ENCODE results near the gene SEMA3E.

The SEMA3E gene

DNA sequence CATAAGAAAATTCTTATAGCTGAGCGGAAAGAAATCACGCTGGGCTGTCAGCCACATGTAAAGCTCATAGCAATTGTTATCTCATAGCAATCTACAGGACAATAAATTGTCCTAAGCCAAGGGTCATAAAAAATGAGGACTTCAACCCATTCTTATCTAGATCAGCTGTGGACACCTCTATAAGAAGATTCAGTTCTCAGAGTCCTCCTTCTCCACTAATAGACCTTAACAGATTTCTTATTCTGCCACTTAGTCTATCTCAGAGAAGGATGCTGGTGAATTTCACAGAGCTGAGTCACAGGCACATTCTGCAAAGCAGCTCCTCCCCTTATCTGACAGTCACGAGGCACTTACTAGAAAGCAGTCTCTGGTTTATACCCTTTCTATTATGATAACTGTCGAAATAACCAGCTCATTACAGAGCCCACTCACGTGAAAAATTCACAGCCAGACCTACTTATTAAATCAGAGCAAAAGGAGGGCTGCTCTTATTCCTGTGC lies 300.9 kb downstream of the SEMA3E start:
- DNase-seq (ENCODE audit: low read depth) = peak; percentile 87
- TF ChIP-seq, protein P1, sequence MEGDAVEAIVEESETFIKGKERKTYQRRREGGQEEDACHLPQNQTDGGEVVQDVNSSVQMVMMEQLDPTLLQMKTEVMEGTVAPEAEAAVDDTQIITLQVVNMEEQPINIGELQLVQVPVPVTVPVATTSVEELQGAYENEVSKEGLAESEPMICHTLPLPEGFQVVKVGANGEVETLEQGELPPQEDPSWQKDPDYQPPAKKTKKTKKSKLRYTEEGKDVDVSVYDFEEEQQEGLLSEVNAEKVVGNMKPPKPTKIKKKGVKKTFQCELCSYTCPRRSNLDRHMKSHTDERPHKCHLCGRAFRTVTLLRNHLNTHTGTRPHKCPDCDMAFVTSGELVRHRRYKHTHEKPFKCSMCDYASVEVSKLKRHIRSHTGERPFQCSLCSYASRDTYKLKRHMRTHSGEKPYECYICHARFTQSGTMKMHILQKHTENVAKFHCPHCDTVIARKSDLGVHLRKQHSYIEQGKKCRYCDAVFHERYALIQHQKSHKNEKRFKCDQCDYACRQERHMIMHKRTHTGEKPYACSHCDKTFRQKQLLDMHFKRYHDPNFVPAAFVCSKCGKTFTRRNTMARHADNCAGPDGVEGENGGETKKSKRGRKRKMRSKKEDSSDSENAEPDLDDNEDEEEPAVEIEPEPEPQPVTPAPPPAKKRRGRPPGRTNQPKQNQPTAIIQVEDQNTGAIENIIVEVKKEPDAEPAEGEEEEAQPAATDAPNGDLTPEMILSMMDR (conservative IDR thresholded peaks at IDR 0.05; ENCODE audit: low read depth, low read length) = no peak
- no peak overlapping the region for H3K4me3 ChIP-seq (ENCODE audit: low read depth, low read length)

DNA sequence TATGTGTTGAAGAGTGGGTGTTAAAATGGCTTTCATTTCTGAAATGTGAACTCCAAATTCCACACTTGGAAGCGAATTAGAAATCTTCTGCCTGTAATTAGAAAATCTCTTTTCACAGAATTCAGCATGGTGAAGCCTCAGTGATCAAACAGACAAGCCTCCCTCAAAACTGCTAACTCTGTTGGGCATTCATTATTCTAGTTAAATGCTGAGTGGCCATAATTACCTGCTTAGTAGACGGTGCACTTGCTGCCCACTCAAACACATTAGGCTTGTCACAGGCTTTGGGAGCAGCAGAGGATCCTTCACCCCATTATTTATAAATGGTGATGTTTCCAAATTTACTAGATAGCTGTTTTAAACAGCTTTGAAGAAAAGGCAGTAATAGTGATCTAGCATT lies 309.0 kb downstream of the SEMA3E start:
- H3K4me3 ChIP-seq (ENCODE audit: low read depth, low read length) = no peak overlapping the region
- no peak for DNase-seq (ENCODE audit: low read depth)
- TF ChIP-seq, protein P1 (conservative IDR thresholded peaks at IDR 0.05; ENCODE audit: low read depth, low read length) = no peak

DNA sequence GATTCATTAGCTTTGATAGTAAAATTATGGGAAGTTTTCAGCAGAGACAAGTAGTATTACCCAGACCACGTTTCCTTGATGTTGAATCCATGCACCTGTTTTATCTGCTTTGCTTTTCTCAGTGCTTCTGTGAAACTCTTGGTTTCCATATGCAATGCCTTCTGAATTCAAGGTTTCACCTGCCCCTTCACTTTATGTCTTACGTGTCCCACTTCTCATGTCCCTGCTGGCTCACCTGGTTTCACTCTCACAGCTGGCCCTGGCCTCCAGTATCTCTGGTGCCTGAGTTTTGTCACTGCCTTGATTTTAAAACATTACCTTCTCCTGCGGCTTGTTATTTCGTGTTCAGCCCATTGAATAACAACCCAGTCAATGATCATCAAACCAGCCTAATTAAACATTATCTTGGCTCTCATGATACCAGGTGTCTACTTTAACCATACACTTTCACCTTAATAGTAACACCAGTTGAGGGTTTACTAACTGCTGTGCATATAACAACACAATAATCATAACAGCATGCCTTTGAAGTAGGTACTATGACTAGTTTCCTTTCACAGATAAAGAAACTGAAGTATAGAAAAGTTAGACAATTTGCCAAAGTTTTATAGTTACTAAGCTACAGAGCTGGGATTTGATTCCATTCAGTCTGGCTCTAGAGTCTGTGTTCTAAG lies 310.5 kb downstream of the SEMA3E start:
- no peak overlapping the region for H3K4me3 ChIP-seq (ENCODE audit: low read depth, low read length)
- TF ChIP-seq, protein P1 (conservative IDR thresholded peaks at IDR 0.05; ENCODE audit: low read depth, low read length) = no peak
- no peak for DNase-seq (ENCODE audit: low read depth)

DNA sequence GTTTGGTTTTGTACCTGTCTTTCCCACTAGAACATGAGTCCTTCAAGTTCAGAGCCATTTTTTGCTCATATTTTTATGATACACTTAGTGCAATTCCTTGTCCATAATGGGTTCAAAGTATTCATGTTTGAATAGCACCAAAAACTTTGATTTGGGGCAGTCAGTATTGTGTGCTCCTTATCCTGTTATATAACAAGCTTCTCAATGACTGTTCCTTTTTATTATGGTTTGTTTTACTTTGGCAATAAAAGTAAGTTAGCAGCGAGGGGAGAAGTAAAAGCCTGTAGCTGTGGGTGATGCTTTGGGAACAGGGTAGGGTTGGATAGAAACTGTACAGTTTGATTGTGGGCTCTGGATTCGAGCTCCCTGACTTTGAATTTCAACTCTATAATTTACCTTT lies 311.9 kb downstream of the SEMA3E start:
- H3K4me3 ChIP-seq (ENCODE audit: low read depth, low read length) = no peak overlapping the region
- TF ChIP-seq, protein P1 (conservative IDR thresholded peaks at IDR 0.05; ENCODE audit: low read depth, low read length) = no peak

DNA sequence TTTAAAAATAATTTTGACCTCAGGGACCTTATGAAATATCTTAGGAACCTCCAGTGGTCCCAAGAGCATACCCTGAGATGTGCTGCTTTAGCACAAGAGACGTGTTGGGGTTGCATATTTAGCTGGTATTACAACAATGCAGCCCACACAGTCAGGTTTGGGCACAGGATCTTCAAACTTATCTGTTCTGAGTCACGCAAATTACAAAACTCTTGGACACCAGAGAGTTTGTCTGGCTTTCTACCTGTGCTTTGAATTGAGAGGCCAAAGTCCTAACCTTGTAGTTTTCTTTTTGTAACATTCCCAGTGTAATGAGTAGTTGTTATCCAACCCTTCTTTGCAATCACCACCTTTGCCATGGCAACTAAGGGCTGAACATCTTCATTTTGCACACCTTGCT lies 322.7 kb downstream of the SEMA3E start:
- TF ChIP-seq, protein P1 (conservative IDR thresholded peaks at IDR 0.05; ENCODE audit: low read depth, low read length) = no peak
- no peak overlapping the region for H3K4me3 ChIP-seq (ENCODE audit: low read depth, low read length)
- peak; percentile 2 for DNase-seq (ENCODE audit: low read depth)

More for the DNA sequence above, 311.9 kb downstream of the SEMA3E start:
- no peak for DNase-seq (ENCODE audit: low read depth)

DNA sequence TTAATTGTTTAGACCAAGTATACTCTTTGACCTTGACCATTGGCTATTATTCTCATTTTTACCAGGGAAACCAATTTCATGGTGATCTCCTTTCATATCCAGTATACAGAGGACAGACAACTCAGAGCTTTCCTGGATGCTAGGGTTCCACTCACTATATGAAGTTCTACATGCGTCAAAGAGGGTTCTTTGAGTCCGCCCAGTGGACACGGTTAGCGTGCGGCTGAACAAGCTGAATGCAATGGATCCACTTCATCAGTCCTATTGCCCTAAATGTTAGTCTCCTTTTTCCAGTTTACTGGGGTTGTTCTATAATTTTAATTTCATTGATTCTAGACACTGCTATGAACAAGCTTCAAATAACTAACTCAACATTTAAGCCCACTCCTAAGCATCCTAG lies 323.9 kb downstream of the SEMA3E start:
- no peak overlapping the region for H3K4me3 ChIP-seq (ENCODE audit: low read depth, low read length)
- no peak for DNase-seq (ENCODE audit: low read depth)
- TF ChIP-seq, protein P1 (conservative IDR thresholded peaks at IDR 0.05; ENCODE audit: low read depth, low read length) = no peak

DNA sequence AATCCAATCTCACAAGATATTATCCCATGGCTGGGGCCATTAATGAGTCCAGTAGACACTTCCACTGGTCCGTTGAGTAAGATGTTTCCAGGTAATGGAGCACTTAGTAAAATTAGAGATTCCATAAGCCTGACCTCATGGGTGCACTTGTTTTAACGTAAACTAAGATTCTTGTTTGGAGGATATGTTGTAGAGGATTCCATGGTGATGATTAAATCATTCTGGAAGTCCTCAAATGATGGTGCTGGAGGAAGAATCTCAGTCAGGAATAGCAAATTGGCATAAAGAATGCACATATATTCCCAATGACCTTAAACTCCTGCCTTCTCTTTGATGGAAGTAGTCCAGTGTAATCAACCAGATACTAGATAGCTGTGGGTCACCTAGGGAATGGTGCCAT lies 324.3 kb downstream of the SEMA3E start:
- DNase-seq (ENCODE audit: low read depth) = no peak
- TF ChIP-seq, protein P1 (conservative IDR thresholded peaks at IDR 0.05; ENCODE audit: low read depth, low read length) = no peak
- no peak overlapping the region for H3K4me3 ChIP-seq (ENCODE audit: low read depth, low read length)

Measured in choroid plexus epithelial cell (primary cell).